Measurements from ENCODE around the gene ALOX5AP.
A peak's percentile ranks its signal among the peaks of the same experiment; 100 is the strongest.

The ALOX5AP gene

GRCh38 chr13:30714629-30715371 is 20.5 kb upstream of the ALOX5AP start:
- no peak for DNase-seq

- no peak for DNase-seq
These were observed 20.0 kb upstream of the ALOX5AP start for GRCh38 chr13:30715372-30715756.

GRCh38 chr13:30715837-30716236 is 19.5 kb upstream of the ALOX5AP start:
- no peak for DNase-seq

GRCh38 chr13:30718661-30719524 is 16.4 kb upstream of the ALOX5AP start:
- peak; percentile 22 to 45 for DNase-seq

- no peak for DNase-seq
These were observed 15.8 kb upstream of the ALOX5AP start for GRCh38 chr13:30719525-30719914.

GRCh38 chr13:30720172-30720869 is 15.0 kb upstream of the ALOX5AP start:
- no peak for DNase-seq

GRCh38 chr13:30721936-30722335 is 13.4 kb upstream of the ALOX5AP start:
- no peak for DNase-seq

GRCh38 chr13:30722361-30722760 is 13.0 kb upstream of the ALOX5AP start:
- no peak for DNase-seq

GRCh38 chr13:30724778-30725177 is 10.6 kb upstream of the ALOX5AP start:
- DNase-seq, result no peak

- no peak for DNase-seq
These were observed 9.8 kb upstream of the ALOX5AP start for GRCh38 chr13:30725326-30726085.

GRCh38 chr13:30726192-30726591 is 9.2 kb upstream of the ALOX5AP start:
- DNase-seq, result no peak

- DNase-seq, result no peak
These were observed 7.6 kb upstream of the ALOX5AP start for GRCh38 chr13:30727491-30728355.

- no peak for DNase-seq
These were observed 5.5 kb upstream of the ALOX5AP start for GRCh38 chr13:30729801-30730200.

- DNase-seq, result no peak
These were observed 4.8 kb upstream of the ALOX5AP start for GRCh38 chr13:30730526-30730925.

GRCh38 chr13:30731361-30732045 is 3.8 kb upstream of the ALOX5AP start:
- DNase-seq, result no peak

GRCh38 chr13:30732046-30732390 is 3.3 kb upstream of the ALOX5AP start:
- no peak for DNase-seq

- DNase-seq, result peak in 1 of 2 experiments; percentile 9
These were observed 904 bp upstream of the ALOX5AP start for GRCh38 chr13:30734439-30734838.

- DNase-seq, result no peak
These were observed 481 bp downstream of the ALOX5AP start for GRCh38 chr13:30735872-30736175.

GRCh38 chr13:30736461-30737320 is 1.3 kb downstream of the ALOX5AP start:
- DNase-seq, result no peak

Measured in SW 1271 (cell line).